Measurements from ENCODE around the gene KCNT1.

The KCNT1 gene

GRCh38 chr9:135673941-135674340 lies 28.0 kb upstream of the KCNT1 start:
- Histone ChIP-seq H3K9me3 (ENCODE audit: control insufficient read depth in 1 of 2, low read length in 2 of 2) (no peaks in the 10 kb centered on the region), H3K36me3 (ENCODE audit: control insufficient read depth in 1 of 2, insufficient read depth in 2 of 2, low read length in 2 of 2) (no peaks in the 10 kb centered on the region), H3K27me3 (ENCODE audit: control insufficient read depth in 1 of 2, insufficient read depth in 2 of 2, low read length in 2 of 2) (no peaks in the 10 kb centered on the region), H3K4me3 (ENCODE audit: low read depth in 1 of 2, low read length in 2 of 2) (no peak overlapping the region), H3K9ac (ENCODE audit: low read depth in 1 of 2, low read length in 2 of 2) (no peak overlapping the region), H3K4me1 (ENCODE audit: control insufficient read depth in 1 of 2, insufficient read depth in 2 of 2, low read length in 2 of 2) (no peaks in the 10 kb centered on the region), H3K27ac (ENCODE audit: low read depth, low read length) (no peak overlapping the region)

DNA sequence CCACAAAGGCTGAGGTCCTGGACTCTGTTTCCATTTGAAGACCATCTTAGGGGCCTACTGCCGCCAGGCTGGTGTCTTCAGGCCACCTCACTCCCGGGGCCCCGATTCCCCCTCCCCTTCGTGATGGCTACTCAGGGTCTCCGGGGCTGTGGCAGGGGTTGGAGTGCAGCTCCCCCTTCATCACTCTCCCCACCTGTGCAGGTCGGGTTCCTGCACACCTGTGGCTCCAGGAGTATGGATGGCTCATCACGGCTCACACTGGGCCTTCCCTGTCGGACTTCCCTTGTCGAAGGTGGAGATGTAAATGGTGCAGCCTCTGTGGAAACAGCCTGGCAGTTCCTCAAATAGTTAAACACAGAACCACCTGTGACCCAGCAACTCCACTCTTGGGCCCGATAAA lies 27.0 kb upstream of the KCNT1 start:
- Histone ChIP-seq H3K36me3 (ENCODE audit: control insufficient read depth in 1 of 2, insufficient read depth in 2 of 2, low read length in 2 of 2) (no peaks in the 10 kb centered on the region), H3K27ac (ENCODE audit: low read depth, low read length) (no peak overlapping the region), H3K4me3 (ENCODE audit: low read depth in 1 of 2, low read length in 2 of 2) (no peak overlapping the region), H3K27me3 (ENCODE audit: control insufficient read depth in 1 of 2, insufficient read depth in 2 of 2, low read length in 2 of 2) (no peaks in the 10 kb centered on the region), H3K9ac (ENCODE audit: low read depth in 1 of 2, low read length in 2 of 2) (no peak overlapping the region), H3K9me3 (ENCODE audit: control insufficient read depth in 1 of 2, low read length in 2 of 2) (no peaks in the 10 kb centered on the region), H3K4me1 (ENCODE audit: control insufficient read depth in 1 of 2, insufficient read depth in 2 of 2, low read length in 2 of 2) (no peaks in the 10 kb centered on the region)

DNA sequence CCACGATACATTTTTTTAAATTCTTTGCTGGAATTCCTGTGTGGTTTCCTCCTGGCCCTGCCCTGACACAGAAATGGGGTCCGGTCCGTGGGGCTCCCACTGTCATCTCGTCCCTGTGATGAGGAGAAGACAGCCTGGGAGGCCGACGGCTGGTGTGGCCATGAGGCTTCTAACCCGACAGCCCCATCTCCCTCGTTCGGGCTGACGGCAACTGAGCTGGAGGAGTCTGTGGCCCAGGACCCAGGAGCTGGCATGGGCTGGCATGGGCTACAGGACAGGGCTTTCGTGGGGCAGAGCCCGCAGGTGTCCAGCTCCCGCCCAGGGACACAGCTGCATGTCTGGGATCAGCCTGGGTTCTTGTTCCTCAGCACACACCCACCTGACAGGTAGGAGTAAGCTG lies 25.1 kb upstream of the KCNT1 start:
- H3K27ac ChIP-seq (ENCODE audit: low read depth, low read length): no peak overlapping the region
- H3K9ac ChIP-seq (ENCODE audit: low read depth in 1 of 2, low read length in 2 of 2): no peak overlapping the region
- no peaks in the 10 kb centered on the region for H3K36me3 ChIP-seq (ENCODE audit: control insufficient read depth in 1 of 2, insufficient read depth in 2 of 2, low read length in 2 of 2)
- H3K27me3 ChIP-seq (ENCODE audit: control insufficient read depth in 1 of 2, insufficient read depth in 2 of 2, low read length in 2 of 2): no peaks in the 10 kb centered on the region
- no peaks in the 10 kb centered on the region for H3K9me3 ChIP-seq (ENCODE audit: control insufficient read depth in 1 of 2, low read length in 2 of 2)
- no peak overlapping the region for H3K4me3 ChIP-seq (ENCODE audit: low read depth in 1 of 2, low read length in 2 of 2)
- H3K4me1 ChIP-seq (ENCODE audit: control insufficient read depth in 1 of 2, insufficient read depth in 2 of 2, low read length in 2 of 2): no peaks in the 10 kb centered on the region

DNA sequence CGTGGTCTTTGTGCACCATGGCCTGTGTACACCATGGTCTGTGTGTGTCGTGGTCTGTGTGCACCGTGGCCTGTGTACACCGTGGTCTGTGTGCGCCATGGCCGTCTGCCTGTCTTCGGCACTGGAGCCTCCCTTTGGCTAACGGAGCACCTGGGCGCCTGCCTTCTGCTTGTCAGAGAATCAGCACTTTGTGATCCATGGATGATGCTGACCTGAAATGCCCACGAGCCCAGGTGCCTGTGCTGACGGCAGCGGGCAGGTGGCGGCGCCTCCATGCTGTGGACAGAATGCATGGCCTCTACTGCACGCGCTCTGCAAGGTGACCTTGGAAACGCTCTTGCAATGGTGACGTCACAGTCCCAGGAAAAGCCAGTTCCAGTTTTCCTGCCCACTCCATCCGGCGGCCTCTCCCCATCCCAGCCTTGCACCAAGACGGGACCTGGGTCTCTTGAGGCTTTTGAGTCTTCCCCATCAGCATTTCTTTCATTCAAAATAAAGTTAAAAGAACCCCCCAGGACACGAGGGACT lies 24.3 kb upstream of the KCNT1 start:
- Histone ChIP-seq H3K36me3 (ENCODE audit: control insufficient read depth in 1 of 2, insufficient read depth in 2 of 2, low read length in 2 of 2) (no peaks in the 10 kb centered on the region), H3K4me1 (ENCODE audit: control insufficient read depth in 1 of 2, insufficient read depth in 2 of 2, low read length in 2 of 2) (no peaks in the 10 kb centered on the region), H3K4me3 (ENCODE audit: low read depth in 1 of 2, low read length in 2 of 2) (no peak overlapping the region), H3K9me3 (ENCODE audit: control insufficient read depth in 1 of 2, low read length in 2 of 2) (no peaks in the 10 kb centered on the region), H3K27me3 (ENCODE audit: control insufficient read depth in 1 of 2, insufficient read depth in 2 of 2, low read length in 2 of 2) (no peaks in the 10 kb centered on the region), H3K27ac (ENCODE audit: low read depth, low read length) (no peak overlapping the region), H3K9ac (ENCODE audit: low read depth in 1 of 2, low read length in 2 of 2) (no peak overlapping the region)

- Histone ChIP-seq H3K27me3 (ENCODE audit: control insufficient read depth in 1 of 2, insufficient read depth in 2 of 2, low read length in 2 of 2) (no peaks in the 10 kb centered on the region), H3K36me3 (ENCODE audit: control insufficient read depth in 1 of 2, insufficient read depth in 2 of 2, low read length in 2 of 2) (no peaks in the 10 kb centered on the region), H3K9me3 (ENCODE audit: control insufficient read depth in 1 of 2, low read length in 2 of 2) (no peaks in the 10 kb centered on the region), H3K4me3 (ENCODE audit: low read depth in 1 of 2, low read length in 2 of 2) (no peak overlapping the region), H3K27ac (ENCODE audit: low read depth, low read length) (no peak overlapping the region), H3K9ac (ENCODE audit: low read depth in 1 of 2, low read length in 2 of 2) (no peak overlapping the region), H3K4me1 (ENCODE audit: control insufficient read depth in 1 of 2, insufficient read depth in 2 of 2, low read length in 2 of 2) (no peaks in the 10 kb centered on the region)
Measured at GRCh38 chr9:135678236-135679017, 23.6 kb upstream of the KCNT1 start.

DNA sequence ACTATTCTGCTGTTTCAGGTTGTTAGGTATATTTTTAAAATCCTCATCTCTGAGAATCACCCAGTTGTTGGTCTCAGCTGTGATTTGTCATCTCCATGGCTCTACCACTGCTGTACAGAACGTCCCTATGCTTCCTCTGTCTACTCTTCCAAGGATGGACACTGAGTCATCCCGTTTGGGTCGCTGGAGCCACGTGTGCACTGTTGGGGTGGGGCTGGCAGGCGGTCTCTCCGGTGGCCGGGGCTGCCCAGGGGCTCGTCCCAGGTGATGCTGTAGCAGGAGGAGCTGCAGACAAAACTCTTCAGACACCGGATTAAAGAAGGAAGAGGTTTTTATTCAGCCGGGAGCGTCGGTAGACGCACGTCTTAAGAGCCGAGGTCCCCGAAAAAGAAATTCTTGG lies 21.9 kb upstream of the KCNT1 start:
- Histone ChIP-seq H3K36me3 (ENCODE audit: control insufficient read depth in 1 of 2, insufficient read depth in 2 of 2, low read length in 2 of 2) (no peaks in the 10 kb centered on the region), H3K27ac (ENCODE audit: low read depth, low read length) (no peak overlapping the region), H3K9ac (ENCODE audit: low read depth in 1 of 2, low read length in 2 of 2) (no peak overlapping the region), H3K4me1 (ENCODE audit: control insufficient read depth in 1 of 2, insufficient read depth in 2 of 2, low read length in 2 of 2) (no peaks in the 10 kb centered on the region), H3K9me3 (ENCODE audit: control insufficient read depth in 1 of 2, low read length in 2 of 2) (no peaks in the 10 kb centered on the region), H3K4me3 (ENCODE audit: low read depth in 1 of 2, low read length in 2 of 2) (no peak overlapping the region), H3K27me3 (ENCODE audit: control insufficient read depth in 1 of 2, insufficient read depth in 2 of 2, low read length in 2 of 2) (no peaks in the 10 kb centered on the region)

- Histone ChIP-seq H3K27me3 (ENCODE audit: control insufficient read depth in 1 of 2, insufficient read depth in 2 of 2, low read length in 2 of 2) (no peaks in the 10 kb centered on the region), H3K9ac (ENCODE audit: low read depth in 1 of 2, low read length in 2 of 2) (no peak overlapping the region), H3K4me3 (ENCODE audit: low read depth in 1 of 2, low read length in 2 of 2) (no peak overlapping the region), H3K9me3 (ENCODE audit: control insufficient read depth in 1 of 2, low read length in 2 of 2) (no peaks in the 10 kb centered on the region), H3K4me1 (ENCODE audit: control insufficient read depth in 1 of 2, insufficient read depth in 2 of 2, low read length in 2 of 2) (no peaks in the 10 kb centered on the region), H3K36me3 (ENCODE audit: control insufficient read depth in 1 of 2, insufficient read depth in 2 of 2, low read length in 2 of 2) (no peaks in the 10 kb centered on the region), H3K27ac (ENCODE audit: low read depth, low read length) (no peak overlapping the region)
Measured at GRCh38 chr9:135681161-135681560, 20.8 kb upstream of the KCNT1 start.

- H3K9me3 ChIP-seq (ENCODE audit: control insufficient read depth in 1 of 2, low read length in 2 of 2): no peaks in the 10 kb centered on the region
- H3K4me3 ChIP-seq (ENCODE audit: low read depth in 1 of 2, low read length in 2 of 2): no peak overlapping the region
- no peak overlapping the region for H3K9ac ChIP-seq (ENCODE audit: low read depth in 1 of 2, low read length in 2 of 2)
- no peaks in the 10 kb centered on the region for H3K27me3 ChIP-seq (ENCODE audit: control insufficient read depth in 1 of 2, insufficient read depth in 2 of 2, low read length in 2 of 2)
- no peak overlapping the region for H3K27ac ChIP-seq (ENCODE audit: low read depth, low read length)
- no peaks in the 10 kb centered on the region for H3K36me3 ChIP-seq (ENCODE audit: control insufficient read depth in 1 of 2, insufficient read depth in 2 of 2, low read length in 2 of 2)
- no peaks in the 10 kb centered on the region for H3K4me1 ChIP-seq (ENCODE audit: control insufficient read depth in 1 of 2, insufficient read depth in 2 of 2, low read length in 2 of 2)
Measured at GRCh38 chr9:135683401-135684034, 18.5 kb upstream of the KCNT1 start.

- H3K36me3 ChIP-seq (ENCODE audit: control insufficient read depth in 1 of 2, insufficient read depth in 2 of 2, low read length in 2 of 2): no peaks in the 10 kb centered on the region
- H3K4me1 ChIP-seq (ENCODE audit: control insufficient read depth in 1 of 2, insufficient read depth in 2 of 2, low read length in 2 of 2): no peaks in the 10 kb centered on the region
- no peak overlapping the region for H3K27ac ChIP-seq (ENCODE audit: low read depth, low read length)
- H3K27me3 ChIP-seq (ENCODE audit: control insufficient read depth in 1 of 2, insufficient read depth in 2 of 2, low read length in 2 of 2): no peaks in the 10 kb centered on the region
- no peak overlapping the region for H3K4me3 ChIP-seq (ENCODE audit: low read depth in 1 of 2, low read length in 2 of 2)
- H3K9ac ChIP-seq (ENCODE audit: low read depth in 1 of 2, low read length in 2 of 2): no peak overlapping the region
- H3K9me3 ChIP-seq (ENCODE audit: control insufficient read depth in 1 of 2, low read length in 2 of 2): no peaks in the 10 kb centered on the region
Measured at GRCh38 chr9:135684691-135685090, 17.3 kb upstream of the KCNT1 start.

GRCh38 chr9:135687216-135687615 lies 14.8 kb upstream of the KCNT1 start:
- no peaks in the 10 kb centered on the region for H3K36me3 ChIP-seq (ENCODE audit: control insufficient read depth in 1 of 2, insufficient read depth in 2 of 2, low read length in 2 of 2)
- no peaks in the 10 kb centered on the region for H3K9me3 ChIP-seq (ENCODE audit: control insufficient read depth in 1 of 2, low read length in 2 of 2)
- H3K9ac ChIP-seq (ENCODE audit: low read depth in 1 of 2, low read length in 2 of 2): no peak overlapping the region
- no peaks in the 10 kb centered on the region for H3K4me1 ChIP-seq (ENCODE audit: control insufficient read depth in 1 of 2, insufficient read depth in 2 of 2, low read length in 2 of 2)
- no peaks in the 10 kb centered on the region for H3K27me3 ChIP-seq (ENCODE audit: control insufficient read depth in 1 of 2, insufficient read depth in 2 of 2, low read length in 2 of 2)
- H3K27ac ChIP-seq (ENCODE audit: low read depth, low read length): no peak overlapping the region
- H3K4me3 ChIP-seq (ENCODE audit: low read depth in 1 of 2, low read length in 2 of 2): no peak overlapping the region

Data from duodenal mucosa (tissue), 2 donors.